KBM-7 (cell line): ENCODE data around the gene BHMT.

Experiments
- DNase-seq: peaks from one replicate; pipeline ENCODE4 v3.0.0-alpha.2; 2015
- in situ Hi-C: fragments of 300-500 bp; cut with MboI; formaldehyde crosslinking; loops from 2 replicates; pipeline ENCODE4 v1.14.3; 2020; ENCODE audit warnings: low sequenced_read_pairs, low pct_unique_long_range_greater_than_20kb, mixed read lengths

Gene BHMT, protein sequence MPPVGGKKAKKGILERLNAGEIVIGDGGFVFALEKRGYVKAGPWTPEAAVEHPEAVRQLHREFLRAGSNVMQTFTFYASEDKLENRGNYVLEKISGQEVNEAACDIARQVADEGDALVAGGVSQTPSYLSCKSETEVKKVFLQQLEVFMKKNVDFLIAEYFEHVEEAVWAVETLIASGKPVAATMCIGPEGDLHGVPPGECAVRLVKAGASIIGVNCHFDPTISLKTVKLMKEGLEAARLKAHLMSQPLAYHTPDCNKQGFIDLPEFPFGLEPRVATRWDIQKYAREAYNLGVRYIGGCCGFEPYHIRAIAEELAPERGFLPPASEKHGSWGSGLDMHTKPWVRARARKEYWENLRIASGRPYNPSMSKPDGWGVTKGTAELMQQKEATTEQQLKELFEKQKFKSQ

GRCh38 chr5:79111387-79111959 is at the start of gene BHMT:
TSS of gene BHMT (plus strand) at chr5:79111809. CDS start at chr5:79111886, 77 bp downstream.
- DNase-seq = no peak

DNA sequence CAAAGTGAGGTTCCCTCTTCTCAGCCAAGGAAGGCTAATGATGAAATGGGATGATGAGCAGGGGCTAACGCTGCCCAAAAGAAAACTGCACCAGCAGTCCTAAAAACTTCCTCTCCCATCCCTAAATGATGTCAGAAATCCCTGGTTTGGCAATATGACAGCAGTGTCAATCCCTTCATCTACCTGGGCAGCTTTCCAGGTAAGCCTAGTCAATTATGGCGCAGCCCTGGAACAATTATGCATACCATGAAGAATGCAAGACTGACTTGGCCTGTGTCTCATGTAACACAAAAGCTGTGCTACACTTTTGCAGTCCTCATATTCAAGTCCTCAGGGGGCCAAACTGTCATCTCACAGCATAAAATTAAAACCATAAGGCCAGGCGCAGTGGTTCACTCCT is 49.2 kb upstream of the BHMT start:
- in situ Hi-C loops = no loop called here
- no peak for DNase-seq

More at GRCh38 chr5:79111387-79111959, at the start of gene BHMT:
- in situ Hi-C loops = loop anchor here (25.0 kb wide), 1 partner anchor 99 kb away; no protein-coding TSS in a partner anchor

GRCh38 chr5:79069488-79070349 is 41.9 kb upstream of the BHMT start, which contains the start of the genes BHMT2 and DMGDH:
TSS of gene BHMT2 (plus strand) at chr5:79069767. CDS start at chr5:79069783, 16 bp downstream.
TSS of gene DMGDH (minus strand) at chr5:79069674. CDS start at chr5:79069620, 54 bp downstream.
- no peak for DNase-seq
- in situ Hi-C loops = no loop called here

DNA sequence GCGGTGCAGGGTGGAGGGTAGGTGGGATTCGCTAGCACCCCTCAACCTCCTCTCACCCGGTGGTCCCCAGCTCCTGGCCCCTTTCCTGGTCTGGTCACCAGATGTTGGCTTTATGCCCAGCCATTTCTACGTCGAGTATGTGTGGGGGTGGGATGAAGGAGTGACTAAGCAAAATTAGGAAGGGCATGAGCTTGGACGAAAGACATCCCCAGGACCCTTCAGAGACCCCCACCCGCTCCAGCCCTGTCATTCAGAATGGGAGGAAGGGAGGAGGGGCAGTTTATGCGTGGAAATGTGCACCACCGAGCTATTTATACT is 41.3 kb upstream of the BHMT start:
- no peak for DNase-seq
- in situ Hi-C loops = no loop called here

DNA sequence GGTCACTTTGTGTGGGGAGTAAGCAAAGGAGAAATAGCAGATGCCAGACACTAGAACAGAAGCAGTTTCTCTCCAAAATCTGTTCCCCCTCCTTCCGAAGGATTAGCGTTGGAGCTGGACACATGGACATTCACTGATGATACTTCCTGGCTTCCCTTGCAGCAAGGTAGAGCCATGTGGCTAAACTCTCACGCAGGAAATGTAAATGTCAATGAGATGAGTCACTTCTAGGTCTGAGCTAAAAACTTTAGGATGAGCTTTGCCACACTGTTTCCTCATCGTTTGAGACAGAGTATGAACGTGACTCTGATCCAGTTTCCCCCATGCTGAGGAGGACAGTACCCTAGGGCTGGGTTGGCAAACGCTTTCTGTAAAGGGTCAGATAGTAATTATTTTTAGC is 37.0 kb upstream of the BHMT start:
- in situ Hi-C loops = no loop called here
- DNase-seq = no peak

GRCh38 chr5:79075646-79076426 is 35.8 kb upstream of the BHMT start:
- no peak for DNase-seq
- in situ Hi-C loops = no loop called here

DNA sequence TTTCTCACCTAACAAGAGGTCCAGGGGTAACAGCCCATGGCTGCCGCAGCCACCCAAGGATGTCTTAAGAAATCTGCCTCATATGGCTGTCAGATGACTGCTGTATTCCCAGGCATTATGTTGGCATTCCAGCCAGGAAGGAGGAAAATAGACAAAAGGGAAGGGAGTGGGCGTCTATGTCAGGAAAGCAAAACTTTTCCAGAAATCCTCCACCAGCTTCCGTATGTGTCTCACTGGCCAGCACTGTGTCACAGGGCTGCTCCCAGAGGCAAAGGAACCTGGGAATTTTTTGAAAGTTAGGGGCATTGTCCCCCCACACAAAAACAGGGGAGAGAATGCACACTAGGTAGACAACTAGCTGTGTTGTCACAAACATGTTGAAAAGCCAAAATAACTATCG is 34.8 kb upstream of the BHMT start:
- in situ Hi-C loops = no loop called here

DNA sequence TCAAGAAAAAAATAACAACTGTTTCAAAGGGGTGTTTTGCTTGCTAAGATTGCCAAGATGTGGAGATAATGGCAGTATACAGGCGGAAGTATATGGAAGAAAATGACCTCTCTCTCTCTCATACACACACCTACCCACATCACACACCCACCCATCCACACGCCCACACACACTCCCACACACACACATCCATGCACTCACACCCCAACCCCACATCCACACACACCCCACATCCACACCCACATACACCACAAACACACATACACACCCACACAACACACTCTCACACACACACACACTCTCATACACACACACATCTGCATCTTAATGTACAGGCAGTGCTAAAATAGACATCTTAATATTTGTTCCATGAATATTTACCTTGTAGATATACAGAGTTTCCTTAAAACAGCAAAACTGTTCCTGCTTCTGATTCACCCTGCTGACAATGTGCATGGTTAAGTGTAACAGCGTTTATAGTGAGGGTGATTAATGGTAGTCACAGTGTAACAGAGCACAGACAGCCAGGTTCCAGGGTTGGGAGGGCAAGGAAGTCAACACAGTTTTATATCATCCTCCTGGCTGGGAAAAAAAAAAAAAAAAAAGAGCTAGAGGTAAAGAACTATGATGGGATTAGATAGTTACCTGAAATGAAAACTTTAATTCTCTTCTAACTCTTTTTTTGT is 33.8 kb upstream of the BHMT start:
- no peak for DNase-seq
- in situ Hi-C loops = no loop called here

More for the DNA sequence above, 34.8 kb upstream of the BHMT start:
- DNase-seq = no peak

DNA sequence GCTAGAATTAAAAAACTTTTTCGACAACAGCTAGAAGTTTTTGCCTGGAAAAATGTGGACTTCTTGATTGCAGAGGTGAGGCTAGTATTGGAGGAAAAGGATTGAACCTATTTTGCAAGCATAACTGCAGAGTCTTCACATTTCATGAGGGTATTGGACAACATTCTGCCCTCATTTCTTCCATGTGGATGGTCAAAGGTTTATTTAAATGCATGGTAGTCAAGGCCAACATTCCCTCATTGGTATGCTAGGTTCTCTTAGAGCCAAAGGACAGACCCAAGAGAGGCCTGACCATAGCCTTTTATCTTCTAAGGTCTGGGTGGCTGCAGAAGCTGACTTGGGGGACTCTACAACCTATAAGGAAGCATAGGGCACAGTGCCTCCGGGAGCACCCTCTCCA is 30.8 kb upstream of the BHMT start:
- no peak for DNase-seq
- in situ Hi-C loops = no loop called here

DNA sequence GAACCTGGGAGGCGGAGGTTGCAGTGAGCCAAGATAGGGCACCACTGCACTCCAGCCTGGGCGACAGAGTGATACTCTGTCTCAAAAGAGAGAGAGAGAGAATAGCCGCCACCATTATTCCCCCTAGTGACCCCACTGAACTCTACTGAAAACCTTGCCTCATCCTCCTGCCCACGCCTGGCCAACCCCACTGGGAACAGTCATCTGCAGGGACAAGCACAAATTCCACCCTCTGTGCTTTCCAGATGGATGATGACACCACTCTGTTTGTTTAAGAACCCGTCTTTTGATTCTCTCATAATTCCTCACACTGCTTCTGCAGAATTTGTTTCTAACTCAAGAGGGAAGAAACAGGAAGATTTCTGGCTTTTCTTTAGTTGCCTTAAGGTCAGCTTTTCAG is 29.8 kb upstream of the BHMT start:
- DNase-seq = no peak
- in situ Hi-C loops = no loop called here

DNA sequence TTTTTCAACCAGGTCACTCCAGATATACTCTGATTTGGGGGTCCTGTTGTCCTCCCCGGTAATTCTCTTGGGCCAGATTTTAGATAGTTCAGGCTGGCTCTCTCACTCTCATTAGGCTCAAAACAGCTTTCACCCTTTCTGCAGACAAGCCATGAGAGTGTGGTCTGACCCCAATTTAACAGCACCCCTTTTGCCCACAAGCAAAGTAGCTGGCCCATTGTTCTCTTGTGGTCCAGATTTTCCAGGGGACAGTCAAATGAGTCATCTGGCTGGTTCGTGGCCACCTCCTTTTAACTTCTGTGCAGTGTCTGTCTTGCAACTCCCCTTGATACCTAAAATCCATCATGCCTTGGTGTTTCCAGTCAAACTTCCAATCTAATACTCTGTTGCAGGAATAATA is 25.5 kb upstream of the BHMT start:
- no peak for DNase-seq
- in situ Hi-C loops = no loop called here

- in situ Hi-C loops = no loop called here
- DNase-seq = no peak
Observed at GRCh38 chr5:79088507-79088906, 23.1 kb upstream of the BHMT start.

- DNase-seq = no peak
- in situ Hi-C loops = no loop called here
Observed at GRCh38 chr5:79091064-79091463, 20.5 kb upstream of the BHMT start.

DNA sequence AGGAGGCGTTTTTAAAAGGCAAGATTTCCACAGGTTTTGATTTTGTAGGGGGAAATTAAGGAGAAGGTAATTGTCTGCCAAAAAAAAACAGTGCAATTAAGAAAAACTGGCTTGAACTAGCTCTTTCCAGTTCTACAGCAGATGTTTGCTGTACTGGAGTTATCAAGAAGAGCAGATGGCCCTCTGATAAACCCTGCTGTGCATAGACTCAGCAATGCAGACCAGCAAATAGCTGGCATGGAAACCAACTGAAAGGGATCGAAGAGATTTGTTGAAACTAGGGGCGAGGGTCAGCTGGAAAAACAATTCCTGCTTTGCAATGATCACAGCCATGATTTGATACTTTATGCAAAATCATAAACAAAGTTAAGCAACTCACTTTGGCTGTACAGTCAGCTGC is 17.8 kb upstream of the BHMT start:
- in situ Hi-C loops = no loop called here
- DNase-seq = no peak

DNA sequence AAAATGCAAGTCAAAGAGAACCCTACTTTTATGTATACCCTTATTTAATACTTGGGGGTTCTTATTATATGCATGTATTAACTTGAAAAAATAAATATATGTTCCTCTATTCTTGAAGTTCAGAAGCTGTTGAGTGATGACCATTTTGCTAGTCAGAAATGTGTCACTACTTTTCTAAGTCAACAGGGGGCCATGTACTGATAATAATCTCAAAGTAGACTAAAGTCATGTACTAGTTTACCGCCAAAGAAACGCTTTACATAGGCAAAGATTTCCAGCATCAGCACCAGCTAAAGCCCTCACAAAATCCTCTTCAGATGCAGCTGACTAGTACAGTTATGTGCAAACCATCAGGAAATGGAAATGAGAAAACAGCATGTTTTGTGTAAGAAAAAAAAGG is 5.7 kb upstream of the BHMT start:
- DNase-seq = no peak
- in situ Hi-C loops = loop anchor here (25.0 kb wide), 1 partner anchor 94 kb away; no protein-coding TSS in a partner anchor

DNA sequence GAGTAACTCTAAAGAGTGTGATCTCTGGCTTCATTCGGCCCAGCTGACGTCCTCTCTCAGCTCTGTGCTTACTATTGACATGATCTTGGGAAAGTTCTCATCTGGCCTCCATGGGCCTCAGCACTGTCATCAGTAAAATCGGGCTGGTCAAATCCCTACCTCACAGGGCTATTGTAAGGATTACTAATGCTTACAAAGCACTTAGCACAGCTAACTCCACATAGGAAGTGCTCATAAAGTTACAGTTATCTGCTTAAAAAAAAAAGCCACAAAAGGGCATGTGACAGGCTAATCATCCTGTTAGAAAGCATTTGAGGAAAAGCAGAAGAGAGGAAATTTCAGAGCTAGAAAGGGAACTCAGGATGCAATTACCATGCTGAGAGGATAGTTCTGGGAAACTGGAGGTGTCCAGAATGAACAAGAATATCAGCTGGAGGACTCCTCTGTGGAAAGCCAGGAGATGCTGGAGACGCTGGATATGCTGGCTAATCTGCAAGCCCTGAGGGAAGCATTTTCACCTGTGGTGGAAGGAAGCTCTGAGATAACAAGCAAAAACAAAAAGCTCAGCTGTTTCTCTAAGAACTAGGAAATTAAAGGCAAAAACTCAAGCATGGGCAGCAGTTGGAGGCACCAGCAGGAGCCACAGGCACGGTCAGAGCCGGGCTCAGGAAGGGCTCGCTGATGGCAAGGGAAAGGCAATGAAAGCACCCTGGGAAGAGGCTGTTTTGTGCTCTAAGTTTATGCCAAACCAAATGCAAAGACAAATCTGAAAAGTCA is 4.4 kb upstream of the BHMT start:
- in situ Hi-C loops = loop anchor here (25.0 kb wide), 1 partner anchor 95 kb away; no protein-coding TSS in a partner anchor
- DNase-seq = peak; percentile 80

GRCh38 chr5:79108086-79108485 is 3.5 kb upstream of the BHMT start:
- in situ Hi-C loops = loop anchor here (25.0 kb wide), 1 partner anchor 96 kb away; no protein-coding TSS in a partner anchor

GRCh38 chr5:79108792-79109191 is 2.8 kb upstream of the BHMT start:
- in situ Hi-C loops = loop anchor here (25.0 kb wide), 1 partner anchor 96 kb away; no protein-coding TSS in a partner anchor
- no peak for DNase-seq

More at GRCh38 chr5:79108086-79108485, 3.5 kb upstream of the BHMT start:
- DNase-seq = no peak
